Measurements from ENCODE around the gene ZNF486.

Gene ZNF486

DNA sequence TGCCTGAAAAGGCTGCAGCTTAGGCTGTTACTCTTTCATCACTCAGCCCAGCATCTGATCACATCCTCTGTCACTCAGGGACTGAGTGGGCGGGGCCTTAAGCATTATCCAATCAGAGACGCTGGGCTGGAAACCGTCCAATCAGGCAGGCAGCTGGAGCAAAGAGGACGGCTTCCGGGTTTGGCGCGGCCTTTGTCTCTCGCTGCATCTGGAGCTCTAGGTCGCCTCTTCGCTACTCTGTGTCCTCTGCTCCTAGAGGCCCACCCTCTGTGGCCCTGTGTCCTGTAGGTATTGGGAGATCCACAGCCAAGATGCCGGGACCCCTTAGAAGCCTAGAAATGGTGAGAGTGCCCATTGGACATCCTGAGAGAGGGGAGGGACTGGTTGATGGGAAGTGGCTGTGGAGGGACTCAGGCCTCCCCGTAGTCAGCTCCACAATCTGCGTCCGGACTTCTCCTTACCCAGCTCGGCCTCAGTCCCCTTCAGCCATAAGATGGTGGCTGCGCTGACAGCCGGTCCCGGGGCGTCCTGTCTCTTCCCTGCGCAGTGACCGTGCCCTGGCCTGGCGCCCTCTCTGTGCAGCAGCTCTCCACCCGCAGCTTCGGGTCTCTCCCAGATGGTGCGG, at the start of gene ZNF486:
Gene ZNF486, plus strand, starts transcription at position 195 of the 625 bp plus-strand sequence. Its CDS starts 117 bp downstream, at position 312.
- TF ChIP-seq GATA2 (IDR thresholded peaks at IDR 0.05; ENCODE audit: low read depth, low read length) (no peak; the same call in 1 of the 2 replicates), GATA3 (IDR thresholded peaks at IDR 0.05; ENCODE audit: low read depth, low read length) (no peak)

GRCh38 chr19:20124879-20125278, 42.1 kb upstream of the ZNF486 start:
- TF ChIP-seq GATA3 (IDR thresholded peaks at IDR 0.05; ENCODE audit: low read depth, low read length) (no peak), GATA2 (IDR thresholded peaks at IDR 0.05; ENCODE audit: low read depth, low read length) (no peak)

DNA sequence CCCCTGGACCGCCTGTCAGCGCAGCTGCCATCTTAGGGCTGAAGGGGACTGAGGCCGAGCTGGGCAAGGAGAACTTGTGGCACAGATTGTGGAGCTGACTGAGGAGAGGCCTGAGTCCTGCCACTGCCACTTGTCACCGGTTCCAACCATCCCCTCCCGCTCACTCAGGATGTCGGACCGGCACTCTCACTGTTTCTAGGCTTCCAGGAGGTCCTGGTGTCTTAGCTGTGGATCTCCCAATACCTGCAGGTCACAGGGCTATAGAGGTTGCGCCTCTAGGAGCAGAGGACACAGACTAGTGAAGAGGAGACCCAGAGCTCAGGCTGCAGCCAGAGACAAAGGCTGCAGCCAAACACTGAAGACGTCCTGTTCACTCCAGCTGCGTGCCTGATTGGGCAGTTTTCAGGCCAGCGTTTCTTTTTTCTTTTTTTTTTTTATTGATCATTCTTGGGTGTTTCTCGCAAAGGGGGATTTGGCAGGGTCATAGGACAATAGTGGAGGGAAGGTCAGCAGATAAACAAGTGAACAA, 15.3 kb upstream of the ZNF486 start:
- TF ChIP-seq GATA3 (IDR thresholded peaks at IDR 0.05; ENCODE audit: low read depth, low read length) = no peak
- TF ChIP-seq GATA2 (IDR thresholded peaks at IDR 0.05; ENCODE audit: low read depth, low read length) = no peak

DNA sequence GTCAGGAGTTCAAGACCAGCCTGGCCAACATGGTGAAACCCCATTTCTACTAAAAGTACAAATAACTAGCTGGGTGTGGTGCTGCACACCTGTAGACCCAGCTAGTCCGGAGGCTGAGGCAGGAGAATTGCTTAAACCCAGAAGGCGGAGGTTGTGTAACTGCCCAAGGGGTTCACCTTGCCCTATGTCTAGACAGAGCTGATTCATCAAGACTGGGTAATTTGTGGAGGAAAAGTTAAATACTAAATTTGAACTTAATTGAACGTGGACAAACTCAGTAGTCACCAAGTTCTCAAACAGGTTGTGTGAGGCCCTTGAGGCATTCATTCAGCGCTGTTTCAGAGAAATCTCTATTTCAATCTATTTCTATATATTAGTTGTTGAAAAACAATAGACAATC, 13.7 kb upstream of the ZNF486 start:
- TF ChIP-seq GATA3 (IDR thresholded peaks at IDR 0.05; ENCODE audit: low read depth, low read length) = no peak
- no peak for TF ChIP-seq GATA2 (IDR thresholded peaks at IDR 0.05; ENCODE audit: low read depth, low read length)

DNA sequence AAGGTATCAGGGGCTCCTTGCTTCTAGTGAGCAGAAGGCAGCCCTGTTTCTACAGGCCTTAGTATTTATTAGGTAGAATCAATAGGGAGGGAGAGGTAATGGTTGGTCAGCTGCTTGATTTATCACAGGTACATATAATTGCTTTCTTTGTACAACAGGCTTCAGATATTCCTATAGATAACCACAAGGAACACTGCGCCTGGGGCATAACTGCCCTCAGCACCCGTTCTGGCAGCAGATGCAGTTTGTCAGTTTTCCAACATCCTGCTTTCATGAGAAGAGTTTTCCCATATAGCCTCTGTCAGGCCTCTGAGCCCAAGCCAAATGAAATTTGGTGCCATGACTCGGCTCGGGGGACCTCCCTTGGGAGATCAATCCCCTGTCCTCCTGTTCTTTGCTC, 12.4 kb upstream of the ZNF486 start:
- TF ChIP-seq GATA3 (IDR thresholded peaks at IDR 0.05; ENCODE audit: low read depth, low read length) = no peak
- TF ChIP-seq GATA2 (IDR thresholded peaks at IDR 0.05; ENCODE audit: low read depth, low read length) = no peak

- no peak for TF ChIP-seq GATA3 (IDR thresholded peaks at IDR 0.05; ENCODE audit: low read depth, low read length)
- no peak for TF ChIP-seq GATA2 (IDR thresholded peaks at IDR 0.05; ENCODE audit: low read depth, low read length)
Measured at GRCh38 chr19:20162821-20163220, 4.2 kb upstream of the ZNF486 start.

DNA sequence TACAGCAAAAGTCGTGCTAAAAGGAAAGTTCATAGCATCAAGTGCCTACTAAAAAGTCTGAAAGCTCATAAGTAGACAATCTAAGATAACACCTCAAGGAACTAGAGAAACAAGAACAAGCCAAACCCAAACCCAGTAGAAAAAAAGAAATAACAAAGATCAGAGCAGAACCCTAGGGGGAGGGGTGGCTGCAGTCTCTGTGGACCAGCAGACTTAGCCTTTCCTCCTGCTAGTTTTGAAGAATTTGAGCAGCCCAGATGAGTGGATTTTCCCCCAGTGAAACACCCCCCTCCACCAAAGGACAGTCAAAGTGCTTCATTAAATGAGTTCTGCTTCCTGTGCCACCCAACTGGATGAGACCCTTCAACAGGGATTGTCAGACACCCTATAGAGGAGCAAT, 2.6 kb upstream of the ZNF486 start:
- TF ChIP-seq GATA2 (IDR thresholded peaks at IDR 0.05; ENCODE audit: low read depth, low read length) (no peak), GATA3 (IDR thresholded peaks at IDR 0.05; ENCODE audit: low read depth, low read length) (no peak)

DNA sequence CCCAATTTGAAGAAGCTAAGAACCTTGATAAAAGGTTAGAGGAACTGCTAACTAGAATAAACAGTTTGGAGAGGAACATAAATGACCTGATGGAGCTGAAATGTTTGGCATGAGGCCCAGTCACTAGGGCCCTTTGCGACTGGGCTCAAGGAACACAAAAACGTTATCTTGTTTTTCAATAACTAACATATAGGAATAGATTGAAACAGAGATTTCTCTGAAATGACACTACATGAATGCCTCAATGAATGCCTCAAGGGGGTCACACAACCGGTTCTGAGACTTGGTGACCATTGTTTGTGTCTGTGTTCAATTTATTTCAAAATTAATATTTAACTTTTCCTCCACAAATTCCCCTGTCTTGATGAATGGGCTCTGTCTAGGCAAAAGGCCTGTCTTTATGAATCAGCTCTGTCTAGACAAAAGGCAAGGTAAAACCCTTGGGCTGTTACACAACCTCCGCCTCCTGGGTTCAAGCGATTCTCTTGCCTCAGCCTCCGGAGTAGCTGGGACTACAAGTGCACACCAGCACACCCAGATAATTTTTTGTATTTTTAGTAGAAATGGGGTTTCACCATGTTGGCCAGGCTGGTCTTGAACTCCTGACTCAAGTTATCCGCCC, 932 bp upstream of the ZNF486 start:
- no peak for TF ChIP-seq GATA2 (IDR thresholded peaks at IDR 0.05; ENCODE audit: low read depth, low read length)

DNA sequence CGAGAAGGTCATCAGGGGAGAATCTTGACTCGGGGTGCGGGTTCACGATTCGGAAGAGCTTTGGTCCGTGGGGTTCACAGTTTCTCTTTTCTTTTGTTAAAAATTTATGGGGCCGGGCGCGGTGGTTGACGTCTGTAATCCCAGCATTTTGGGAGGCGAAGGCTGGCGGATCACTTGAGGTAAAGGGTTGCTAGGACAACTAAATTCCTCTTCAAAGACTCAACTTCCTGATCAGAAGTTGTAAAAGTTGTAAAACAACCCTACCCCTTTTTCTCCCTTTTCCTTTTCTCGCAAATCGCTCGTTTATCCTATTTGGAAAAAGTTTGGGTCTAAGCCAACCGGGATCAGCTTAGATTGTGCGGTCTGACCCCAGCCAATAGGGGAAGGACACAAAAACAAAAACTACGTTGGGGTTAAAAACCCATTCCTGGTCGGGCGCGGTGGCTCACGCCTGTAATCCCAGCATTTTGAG, 673 bp downstream of the ZNF486 start:
- TF ChIP-seq GATA3 (IDR thresholded peaks at IDR 0.05; ENCODE audit: low read depth, low read length) (no peak), GATA2 (IDR thresholded peaks at IDR 0.05; ENCODE audit: low read depth, low read length) (no peak)

GRCh38 chr19:20171285-20171684, 4.3 kb downstream of the ZNF486 start:
- TF ChIP-seq GATA2 (IDR thresholded peaks at IDR 0.05; ENCODE audit: low read depth, low read length) (no peak), GATA3 (IDR thresholded peaks at IDR 0.05; ENCODE audit: low read depth, low read length) (no peak)

DNA sequence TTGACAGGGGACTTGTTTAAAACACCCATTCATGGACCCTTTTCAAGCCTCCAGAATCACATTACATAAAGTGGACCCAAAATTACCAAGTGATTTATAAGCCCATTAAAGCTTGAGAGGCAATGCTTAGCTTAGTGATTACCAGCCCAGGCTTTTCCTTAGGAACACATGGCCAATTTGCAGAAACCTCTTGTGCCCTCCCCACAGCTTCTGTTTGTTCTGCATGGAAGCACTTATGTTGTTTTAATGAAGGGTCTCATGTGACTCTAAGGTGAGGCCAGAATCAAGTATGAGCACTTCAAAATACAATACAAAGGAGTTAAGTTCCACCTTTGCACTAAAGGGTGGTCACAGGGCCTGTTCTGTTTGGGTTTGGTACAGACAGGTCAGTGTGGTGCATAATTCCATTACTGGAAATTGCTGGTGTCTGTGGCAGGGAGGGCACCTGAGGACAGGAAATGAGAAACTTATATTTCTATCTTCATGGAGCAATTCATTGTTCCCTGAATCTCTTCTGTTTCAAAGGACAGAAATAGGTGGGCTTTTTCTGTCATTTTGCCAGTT, 15.3 kb downstream of the ZNF486 start:
- TF ChIP-seq GATA2 (IDR thresholded peaks at IDR 0.05; ENCODE audit: low read depth, low read length) (no peak), GATA3 (IDR thresholded peaks at IDR 0.05; ENCODE audit: low read depth, low read length) (no peak)

GRCh38 chr19:20186174-20186573, 19.2 kb downstream of the ZNF486 start:
- TF ChIP-seq GATA2 (IDR thresholded peaks at IDR 0.05; ENCODE audit: low read depth, low read length) = no peak
- no peak for TF ChIP-seq GATA3 (IDR thresholded peaks at IDR 0.05; ENCODE audit: low read depth, low read length)

DNA sequence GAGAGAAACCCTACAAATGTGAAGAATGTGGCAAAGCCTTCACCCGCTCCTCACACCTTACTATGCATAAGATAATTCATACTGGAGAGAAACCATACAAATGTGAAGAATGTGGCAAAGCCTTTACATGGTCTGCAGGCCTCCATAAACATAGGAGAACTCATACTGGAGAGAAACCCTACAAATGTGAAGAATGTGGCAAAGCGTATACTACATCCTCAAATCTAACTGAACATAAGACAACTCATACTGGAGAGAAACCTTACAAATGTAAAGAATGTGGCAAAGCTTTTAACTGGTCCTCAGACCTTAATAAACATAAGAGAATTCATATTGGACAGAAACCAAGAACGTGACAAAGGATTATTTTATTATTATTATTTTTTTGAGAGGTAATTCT, 30.7 kb downstream of the ZNF486 start:
- TF ChIP-seq GATA2 (IDR thresholded peaks at IDR 0.05; ENCODE audit: low read depth, low read length) (no peak), GATA3 (IDR thresholded peaks at IDR 0.05; ENCODE audit: low read depth, low read length) (no peak)

- TF ChIP-seq GATA3 (IDR thresholded peaks at IDR 0.05; ENCODE audit: low read depth, low read length) (no peak), GATA2 (IDR thresholded peaks at IDR 0.05; ENCODE audit: low read depth, low read length) (no peak)
Measured at GRCh38 chr19:20209051-20209450, 42.0 kb downstream of the ZNF486 start.

DNA sequence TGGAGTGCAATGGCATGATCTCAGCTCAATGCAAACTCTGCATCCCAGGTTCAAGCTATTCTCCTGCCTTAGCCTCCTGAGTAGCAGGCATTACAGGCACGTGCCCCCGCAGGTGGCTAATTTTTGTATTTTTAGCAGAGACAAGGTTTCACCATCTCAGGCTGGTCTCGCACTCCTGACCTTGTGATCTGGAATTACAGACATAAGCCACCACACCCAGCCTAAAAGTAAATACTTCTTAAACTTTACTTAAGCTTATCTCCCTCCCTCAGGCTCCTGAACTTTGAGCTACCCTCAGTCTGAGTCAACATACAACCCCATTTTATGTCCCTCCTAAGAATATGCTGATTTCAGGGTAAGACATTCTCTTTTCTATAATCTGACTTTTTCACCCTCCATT, 66.1 kb downstream of the ZNF486 start:
- no peak for TF ChIP-seq GATA3 (IDR thresholded peaks at IDR 0.05; ENCODE audit: low read depth, low read length)
- no peak for TF ChIP-seq GATA2 (IDR thresholded peaks at IDR 0.05; ENCODE audit: low read depth, low read length)
